GM12878 (cell line): ENCODE data around the gene SMARCC2.

Source experiments
- EP300 ChIP-seq, 2 experiments: fragments of 150-350 bp in 1 of 2; IDR thresholded peaks; 2 replicates each; pipeline ENCODE4 v1.6.1; 2011 to 2012; ENCODE audit warnings: low read depth in 2 of 2, low read length in 2 of 2, borderline replicate concordance in 1 of 2, improper control_type of control experiment in 1 of 2, inconsistent platforms in 1 of 2; ENCODE audit not compliant: control insufficient read depth in 1 of 2
- IKZF2 ChIP-seq, 2 experiments: fragments of 450-650 bp; IDR thresholded peaks; 2 replicates each; pipeline ENCODE4 v1.6.1; 2017; ENCODE audit warnings: mild to moderate bottlenecking in 2 of 2, moderate library complexity in 2 of 2
- JUND ChIP-seq: IDR thresholded peaks from 2 replicates; pipeline ENCODE4 v1.6.1; 2012; ENCODE audit warnings: low read depth, mild to moderate bottlenecking, low read length, improper control_type of control experiment, moderate library complexity
- MXI1 ChIP-seq: fragments of 150-350 bp; IDR thresholded peaks from 2 replicates; pipeline ENCODE4 v1.6.1; 2011; ENCODE audit warnings: low read depth, mild to moderate bottlenecking, inconsistent platforms, low read length, improper control_type of control experiment
- NFYB ChIP-seq: IDR thresholded peaks from 2 replicates; pipeline ENCODE4 v1.6.1; 2011; ENCODE audit warnings: low read depth, mild to moderate bottlenecking, low read length, improper control_type of control experiment, moderate library complexity; ENCODE audit not compliant: insufficient read depth
- RAD21 ChIP-seq: IDR thresholded peaks from 2 replicates; pipeline ENCODE4 v1.6.1; 2011; ENCODE audit warnings: mild to moderate bottlenecking, low read depth, low read length, moderate library complexity; ENCODE audit not compliant: insufficient read depth
- SMC3 ChIP-seq: IDR thresholded peaks from 2 replicates; pipeline ENCODE4 v1.6.1; 2011; ENCODE audit warnings: low read length, improper control_type of control experiment, borderline replicate concordance
- TBL1XR1 ChIP-seq: IDR thresholded peaks from 2 replicates; pipeline ENCODE4 v1.6.1; 2012; ENCODE audit warnings: low read depth, low read length, improper control_type of control experiment
- ZNF24 ChIP-seq: fragments of 450-650 bp; IDR thresholded peaks from 2 replicates; pipeline ENCODE4 v1.6.1; 2017; ENCODE audit warnings: antibody characterized with exemption, mild to moderate bottlenecking
- TF ChIP-seq, protein P1 (sequence below): fragments of 450-650 bp; IDR thresholded peaks from 2 replicates; pipeline ENCODE4 v1.6.1; 2017; ENCODE audit warnings: mild to moderate bottlenecking
- TF ChIP-seq, protein P2 (sequence below): fragments of 450-650 bp; IDR thresholded peaks from 2 replicates; pipeline ENCODE4 v1.6.1; 2018; ENCODE audit warnings: borderline replicate concordance, mild to moderate bottlenecking; ENCODE audit not compliant: partially characterized antibody
- TF ChIP-seq, protein P3 (sequence below): IDR thresholded peaks from 2 replicates; pipeline ENCODE4 v1.6.1; 2011; ENCODE audit warnings: low read depth, mild to moderate bottlenecking, low read length, moderate library complexity, borderline replicate concordance; ENCODE audit errors: extremely low read depth
- TF ChIP-seq, protein P4 (sequence below): IDR thresholded peaks from 2 replicates; pipeline ENCODE4 v1.6.1; 2011; ENCODE audit warnings: borderline replicate concordance, low read depth, mild to moderate bottlenecking, moderate library complexity, mixed read lengths, low read length; ENCODE audit not compliant: insufficient read depth; ENCODE audit errors: extremely low read length
- TF ChIP-seq, protein P5 (sequence below), 3 experiments: IDR thresholded peaks in 2 of 3; conservative IDR thresholded peaks in 1 of 3; 2 replicates each; pipeline ENCODE4 v1.5.1; 2011; ENCODE audit warnings: low read depth in 3 of 3, low read length in 3 of 3, mild to moderate bottlenecking in 3 of 3, control low read depth in 2 of 3, moderate library complexity in 2 of 3, inconsistent platforms in 1 of 3, mixed read lengths in 1 of 3; ENCODE audit not compliant: control insufficient read depth in 2 of 3, insufficient read depth in 1 of 3; ENCODE audit errors: extremely low read depth in 1 of 3

DNA sequence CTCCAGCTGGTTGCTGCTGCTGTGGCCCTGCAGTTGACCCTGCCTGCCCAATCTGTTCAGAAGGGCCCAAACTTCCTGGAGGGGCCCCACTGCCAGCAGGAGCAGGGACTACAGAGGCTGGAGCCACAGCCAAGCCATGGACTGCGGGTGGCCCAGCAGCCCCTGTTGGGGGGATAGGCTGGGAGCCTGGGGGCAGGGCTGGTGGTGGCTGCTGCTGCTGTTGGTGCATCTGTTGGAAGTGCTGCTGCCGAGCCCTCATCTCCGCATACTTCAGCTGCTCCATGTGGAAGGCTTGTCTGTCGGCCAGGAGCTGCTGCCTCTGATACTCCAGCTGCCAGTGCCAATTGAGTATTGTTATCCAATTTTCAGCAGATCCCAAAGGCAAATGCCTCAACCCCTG lies 23.9 kb downstream of the SMARCC2 start:
- TF ChIP-seq TBL1XR1, result no peak
- no peak for TF ChIP-seq EP300 (IDR thresholded peaks at IDR 0.05; ENCODE audit: borderline replicate concordance in 1 of 2, control insufficient read depth in 1 of 2, low read depth in 2 of 2, low read length in 2 of 2)
- TF ChIP-seq, protein P1, sequence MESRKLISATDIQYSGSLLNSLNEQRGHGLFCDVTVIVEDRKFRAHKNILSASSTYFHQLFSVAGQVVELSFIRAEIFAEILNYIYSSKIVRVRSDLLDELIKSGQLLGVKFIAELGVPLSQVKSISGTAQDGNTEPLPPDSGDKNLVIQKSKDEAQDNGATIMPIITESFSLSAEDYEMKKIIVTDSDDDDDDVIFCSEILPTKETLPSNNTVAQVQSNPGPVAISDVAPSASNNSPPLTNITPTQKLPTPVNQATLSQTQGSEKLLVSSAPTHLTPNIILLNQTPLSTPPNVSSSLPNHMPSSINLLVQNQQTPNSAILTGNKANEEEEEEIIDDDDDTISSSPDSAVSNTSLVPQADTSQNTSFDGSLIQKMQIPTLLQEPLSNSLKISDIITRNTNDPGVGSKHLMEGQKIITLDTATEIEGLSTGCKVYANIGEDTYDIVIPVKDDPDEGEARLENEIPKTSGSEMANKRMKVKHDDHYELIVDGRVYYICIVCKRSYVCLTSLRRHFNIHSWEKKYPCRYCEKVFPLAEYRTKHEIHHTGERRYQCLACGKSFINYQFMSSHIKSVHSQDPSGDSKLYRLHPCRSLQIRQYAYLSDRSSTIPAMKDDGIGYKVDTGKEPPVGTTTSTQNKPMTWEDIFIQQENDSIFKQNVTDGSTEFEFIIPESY, result no peak
- no peak for TF ChIP-seq JUND
- TF ChIP-seq, protein P2, sequence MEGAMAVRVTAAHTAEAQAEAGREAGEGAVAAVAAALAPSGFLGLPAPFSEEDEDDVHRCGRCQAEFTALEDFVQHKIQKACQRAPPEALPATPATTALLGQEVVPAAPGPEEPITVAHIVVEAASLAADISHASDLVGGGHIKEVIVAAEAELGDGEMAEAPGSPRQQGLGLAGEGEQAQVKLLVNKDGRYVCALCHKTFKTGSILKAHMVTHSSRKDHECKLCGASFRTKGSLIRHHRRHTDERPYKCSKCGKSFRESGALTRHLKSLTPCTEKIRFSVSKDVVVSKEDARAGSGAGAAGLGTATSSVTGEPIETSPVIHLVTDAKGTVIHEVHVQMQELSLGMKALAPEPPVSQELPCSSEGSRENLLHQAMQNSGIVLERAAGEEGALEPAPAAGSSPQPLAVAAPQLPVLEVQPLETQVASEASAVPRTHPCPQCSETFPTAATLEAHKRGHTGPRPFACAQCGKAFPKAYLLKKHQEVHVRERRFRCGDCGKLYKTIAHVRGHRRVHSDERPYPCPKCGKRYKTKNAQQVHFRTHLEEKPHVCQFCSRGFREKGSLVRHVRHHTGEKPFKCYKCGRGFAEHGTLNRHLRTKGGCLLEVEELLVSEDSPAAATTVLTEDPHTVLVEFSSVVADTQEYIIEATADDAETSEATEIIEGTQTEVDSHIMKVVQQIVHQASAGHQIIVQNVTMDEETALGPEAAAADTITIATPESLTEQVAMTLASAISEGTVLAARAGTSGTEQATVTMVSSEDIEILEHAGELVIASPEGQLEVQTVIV, result no peak
- TF ChIP-seq MXI1, result no peak
- TF ChIP-seq, protein P3, sequence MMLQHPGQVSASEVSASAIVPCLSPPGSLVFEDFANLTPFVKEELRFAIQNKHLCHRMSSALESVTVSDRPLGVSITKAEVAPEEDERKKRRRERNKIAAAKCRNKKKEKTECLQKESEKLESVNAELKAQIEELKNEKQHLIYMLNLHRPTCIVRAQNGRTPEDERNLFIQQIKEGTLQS, result no peak
- no peak for TF ChIP-seq IKZF2 (IDR thresholded peaks at IDR 0.05)
- no peak for TF ChIP-seq NFYB
- TF ChIP-seq, protein P4, sequence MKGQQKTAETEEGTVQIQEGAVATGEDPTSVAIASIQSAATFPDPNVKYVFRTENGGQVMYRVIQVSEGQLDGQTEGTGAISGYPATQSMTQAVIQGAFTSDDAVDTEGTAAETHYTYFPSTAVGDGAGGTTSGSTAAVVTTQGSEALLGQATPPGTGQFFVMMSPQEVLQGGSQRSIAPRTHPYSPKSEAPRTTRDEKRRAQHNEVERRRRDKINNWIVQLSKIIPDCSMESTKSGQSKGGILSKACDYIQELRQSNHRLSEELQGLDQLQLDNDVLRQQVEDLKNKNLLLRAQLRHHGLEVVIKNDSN, result no peak
- no peak for TF ChIP-seq ZNF24
- no peak for TF ChIP-seq SMC3
- TF ChIP-seq, protein P5, sequence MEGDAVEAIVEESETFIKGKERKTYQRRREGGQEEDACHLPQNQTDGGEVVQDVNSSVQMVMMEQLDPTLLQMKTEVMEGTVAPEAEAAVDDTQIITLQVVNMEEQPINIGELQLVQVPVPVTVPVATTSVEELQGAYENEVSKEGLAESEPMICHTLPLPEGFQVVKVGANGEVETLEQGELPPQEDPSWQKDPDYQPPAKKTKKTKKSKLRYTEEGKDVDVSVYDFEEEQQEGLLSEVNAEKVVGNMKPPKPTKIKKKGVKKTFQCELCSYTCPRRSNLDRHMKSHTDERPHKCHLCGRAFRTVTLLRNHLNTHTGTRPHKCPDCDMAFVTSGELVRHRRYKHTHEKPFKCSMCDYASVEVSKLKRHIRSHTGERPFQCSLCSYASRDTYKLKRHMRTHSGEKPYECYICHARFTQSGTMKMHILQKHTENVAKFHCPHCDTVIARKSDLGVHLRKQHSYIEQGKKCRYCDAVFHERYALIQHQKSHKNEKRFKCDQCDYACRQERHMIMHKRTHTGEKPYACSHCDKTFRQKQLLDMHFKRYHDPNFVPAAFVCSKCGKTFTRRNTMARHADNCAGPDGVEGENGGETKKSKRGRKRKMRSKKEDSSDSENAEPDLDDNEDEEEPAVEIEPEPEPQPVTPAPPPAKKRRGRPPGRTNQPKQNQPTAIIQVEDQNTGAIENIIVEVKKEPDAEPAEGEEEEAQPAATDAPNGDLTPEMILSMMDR (IDR thresholded peaks at IDR 0.05 in 2 of 3, conservative IDR thresholded peaks at IDR 0.05 in 1 of 3; ENCODE audit: control insufficient read depth in 2 of 3, extremely low read depth in 1 of 3, insufficient read depth in 1 of 3, low read depth in 3 of 3, low read length in 3 of 3), result no peak
- no peak for TF ChIP-seq RAD21
